Upper lobe of left lung (tissue), 4 donors: ENCODE measurements around the gene KLRF1.

ENCODE experiments used
- CTCF ChIP-seq, 6 experiments: fragments of 450-650 bp in 4 of 6; fragments of 200-600 bp in 2 of 6; sonication (generic) in 2 of 6; IDR thresholded peaks; one replicate each; pipeline ENCODE4 v1.5.1; 2016 to 2019; ENCODE audit warnings: antibody characterized with exemption in 6 of 6
- EP300 ChIP-seq, 4 donors: sonication (generic); formaldehyde crosslinking; IDR thresholded peaks; one replicate each; pipeline ENCODE4 v1.5.1; 2017; ENCODE audit warnings: antibody characterized with exemption in 4 of 4, control low read depth in 2 of 4
- POLR2A ChIP-seq, 4 donors: fragments of 450-650 bp; IDR thresholded peaks; one replicate each; pipeline ENCODE4 v1.5.1; 2016 to 2017; ENCODE audit warnings: antibody characterized with exemption in 4 of 4, mild to moderate bottlenecking in 2 of 4
- POLR2AphosphoS5 ChIP-seq, 2 donors: sonication (generic); formaldehyde crosslinking; IDR thresholded peaks; one replicate each; pipeline ENCODE4 v1.5.1; 2017; ENCODE audit warnings: antibody characterized with exemption in 2 of 2

- no peak for TF ChIP-seq CTCF (IDR thresholded peaks at IDR 0.05)
- no peak for TF ChIP-seq POLR2AphosphoS5 (IDR thresholded peaks at IDR 0.05)
- no peak for TF ChIP-seq POLR2A (IDR thresholded peaks at IDR 0.05)
- no peak for TF ChIP-seq EP300 (IDR thresholded peaks at IDR 0.05)
These were observed 43.0 kb upstream of the KLRF1 start for GRCh38 chr12:9784326-9784725.
